Endodermal cell (in vitro differentiated cells): ENCODE results near the gene DNAJC8. TPM values are rescaled to one million over a fixed set of nuclear protein-coding genes. Genes with fewer than 3 reads are reported as not detected.

Experiments
- DNase-seq: peaks from one replicate; pipeline ENCODE4 v3.0.0-alpha.2; 2017
- H3K27ac ChIP-seq: 2 replicates; pipeline ENCODE4 v1.5.1; 2013; ENCODE audit warnings: mild to moderate bottlenecking, low read depth, low read length, moderate library complexity
- H3K27me3 ChIP-seq: 2 replicates; pipeline ENCODE4 v1.6.1; 2013; ENCODE audit warnings: mild to moderate bottlenecking, low read length, moderate library complexity; ENCODE audit not compliant: insufficient read depth, control insufficient read depth, poor library complexity, severe bottlenecking
- H3K36me3 ChIP-seq: 2 replicates; pipeline ENCODE4 v1.7.0; 2013; ENCODE audit warnings: mild to moderate bottlenecking, low read length, moderate library complexity; ENCODE audit not compliant: control insufficient read depth, insufficient read depth
- H3K4me1 ChIP-seq: one replicate; pipeline ENCODE4 v1.7.0; 2013; ENCODE audit warnings: low read length; ENCODE audit not compliant: control insufficient read depth, insufficient read depth
- H3K4me3 ChIP-seq: 2 replicates; pipeline ENCODE4 v1.5.1; 2013; ENCODE audit warnings: mild to moderate bottlenecking, low read length, moderate library complexity
- H3K9ac ChIP-seq: 2 replicates; pipeline ENCODE4 v1.6.1; 2013; ENCODE audit warnings: mild to moderate bottlenecking, low read length, moderate library complexity; ENCODE audit not compliant: poor library complexity, severe bottlenecking; ENCODE audit errors: extremely low read depth
- H3K9me3 ChIP-seq: 2 replicates; pipeline ENCODE4 v1.6.1; 2013; ENCODE audit warnings: mild to moderate bottlenecking, low read length, moderate library complexity; ENCODE audit not compliant: control insufficient read depth
- H3K27ac Mint-ChIP-seq: 2 replicates; pipeline ENCODE4 v1.8.0; 2020; ENCODE audit warnings: mixed read lengths
- H3K27me3 Mint-ChIP-seq: 2 replicates; pipeline ENCODE4 v1.8.0; 2021; ENCODE audit warnings: mild to moderate bottlenecking, mixed read lengths; ENCODE audit not compliant: insufficient read depth
- H3K36me3 Mint-ChIP-seq: 2 replicates; pipeline ENCODE4 v1.8.0; 2020; ENCODE audit warnings: low read depth, mixed read lengths
- H3K4me1 Mint-ChIP-seq: 2 replicates; pipeline ENCODE4 v1.8.0; 2020; ENCODE audit warnings: mixed read lengths
- H3K4me3 Mint-ChIP-seq: 2 replicates; pipeline ENCODE4 v1.8.0; 2020; ENCODE audit warnings: mild to moderate bottlenecking, moderate library complexity, mixed read lengths
- H3K9me3 Mint-ChIP-seq: 2 replicates; pipeline ENCODE4 v1.8.0; 2020; ENCODE audit warnings: mild to moderate bottlenecking, mixed read lengths
- WGBS, 2 experiments: methylation state at CpG; one replicate each; pipeline versions ENCODE4 v1.1.5 to v1.1.7; 2013; ENCODE audit warnings: missing lambda C conversion rate in 2 of 2, mixed read lengths in 1 of 2; ENCODE audit not compliant: insufficient coverage in 1 of 2, insufficient read length in 1 of 2; 5-methylcytosine and 5-hydroxymethylcytosine counted together
- total RNA-seq, 2 donors: library from RNA; stranded (reverse); fragmentation: NEBNext Ultra II Directional in 1 of 2; extraction: Animal tissue kit (Norgen Biotek cat#: 25700) in 1 of 2; gene quantifications; 2 replicates in 1 of 2; 3 replicates in 1 of 2; pipeline ENCODE4 v1.2.1, GENCODE V29; 2021
- TF ChIP-seq, protein P1 (sequence below): fragments of 200-600 bp; sonication (generic); conservative IDR thresholded peaks from 2 replicates; pipeline ENCODE4 v1.5.0; 2021; ENCODE audit warnings: antibody characterized with exemption, mild to moderate bottlenecking

DNAJC8 gene
- total RNA-seq, 2 donors from 2014 or later = 122 to 144 TPM

DNA sequence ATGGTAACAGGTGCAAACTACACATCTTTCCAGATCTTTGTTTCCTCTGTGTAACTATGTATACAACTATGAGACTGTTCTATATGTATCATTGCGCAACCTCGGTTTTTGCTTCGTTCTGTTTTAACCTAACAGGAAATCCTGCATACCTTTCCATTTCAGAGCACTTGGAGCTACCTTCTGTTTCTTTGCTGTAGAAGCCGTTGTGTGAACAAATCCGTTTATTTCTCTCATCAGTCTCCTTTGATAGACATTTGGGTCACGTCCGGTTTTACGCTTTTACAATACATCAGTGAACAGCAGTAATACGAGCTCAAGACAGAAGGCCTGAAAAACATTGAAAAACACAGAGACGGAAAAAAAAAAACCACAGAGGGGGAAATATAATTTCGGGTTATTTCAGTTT, 13.6 kb upstream of the DNAJC8 start:
- peak overlapping the region; percentile 53 for H3K9ac ChIP-seq
- Mint-ChIP-seq H3K27ac (peak overlapping the region; percentile 98), H3K27me3 (no peaks in the 10 kb centered on the region), H3K4me1 (peaks cover 18% of the 10 kb centered on the region), H3K36me3 (peaks cover 2% of the 10 kb centered on the region), H3K4me3 (peak overlapping the region; percentile 86), H3K9me3 (no peaks in the 10 kb centered on the region)
- H3K27me3 ChIP-seq = no peaks in the 10 kb centered on the region
- no peak overlapping the region for H3K27ac ChIP-seq
- peaks cover 7% of the 10 kb centered on the region for H3K4me1 ChIP-seq
- DNase-seq = no peak
- TF ChIP-seq, protein P1, sequence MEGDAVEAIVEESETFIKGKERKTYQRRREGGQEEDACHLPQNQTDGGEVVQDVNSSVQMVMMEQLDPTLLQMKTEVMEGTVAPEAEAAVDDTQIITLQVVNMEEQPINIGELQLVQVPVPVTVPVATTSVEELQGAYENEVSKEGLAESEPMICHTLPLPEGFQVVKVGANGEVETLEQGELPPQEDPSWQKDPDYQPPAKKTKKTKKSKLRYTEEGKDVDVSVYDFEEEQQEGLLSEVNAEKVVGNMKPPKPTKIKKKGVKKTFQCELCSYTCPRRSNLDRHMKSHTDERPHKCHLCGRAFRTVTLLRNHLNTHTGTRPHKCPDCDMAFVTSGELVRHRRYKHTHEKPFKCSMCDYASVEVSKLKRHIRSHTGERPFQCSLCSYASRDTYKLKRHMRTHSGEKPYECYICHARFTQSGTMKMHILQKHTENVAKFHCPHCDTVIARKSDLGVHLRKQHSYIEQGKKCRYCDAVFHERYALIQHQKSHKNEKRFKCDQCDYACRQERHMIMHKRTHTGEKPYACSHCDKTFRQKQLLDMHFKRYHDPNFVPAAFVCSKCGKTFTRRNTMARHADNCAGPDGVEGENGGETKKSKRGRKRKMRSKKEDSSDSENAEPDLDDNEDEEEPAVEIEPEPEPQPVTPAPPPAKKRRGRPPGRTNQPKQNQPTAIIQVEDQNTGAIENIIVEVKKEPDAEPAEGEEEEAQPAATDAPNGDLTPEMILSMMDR = no peak
- no peaks in the 10 kb centered on the region for H3K9me3 ChIP-seq
- H3K4me3 ChIP-seq = peak overlapping the region; percentile 89
- 68 to 80% methylated on average over 10 of the region's 11 CpGs for WGBS, 2 experiments
- no peaks in the 10 kb centered on the region for H3K36me3 ChIP-seq

DNA sequence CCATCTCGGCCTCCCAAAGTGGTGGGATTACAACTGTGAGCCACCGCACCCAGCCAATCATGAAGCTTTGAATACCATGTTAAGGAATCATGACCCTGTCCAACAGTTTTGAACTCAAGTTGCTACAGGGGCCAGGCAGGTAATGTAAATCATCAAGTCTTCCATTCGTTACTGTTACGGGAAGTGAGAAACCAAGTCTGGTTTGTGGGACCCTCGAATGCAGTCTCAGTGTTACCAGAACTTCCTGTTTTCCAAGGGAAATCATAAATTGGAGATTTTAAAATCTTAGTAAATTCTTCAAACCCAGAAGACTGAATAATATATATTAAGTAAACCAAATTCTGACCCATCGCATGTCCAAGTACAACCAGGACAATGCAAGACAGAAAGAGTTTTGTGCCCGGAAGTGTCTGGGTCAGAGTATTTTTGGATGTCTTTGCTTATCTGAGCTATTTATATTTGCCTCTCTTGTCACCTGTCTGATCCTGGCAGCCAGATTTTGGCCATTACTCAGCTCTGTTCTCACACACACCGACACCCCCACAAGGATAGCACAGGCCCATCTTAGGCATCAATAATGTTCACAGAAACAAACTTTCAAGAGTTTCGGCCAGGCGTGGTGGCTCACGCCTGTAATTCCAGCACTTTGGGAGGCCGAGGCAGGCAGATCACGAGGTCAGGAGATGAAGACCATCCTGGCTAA, 11.9 kb upstream of the DNAJC8 start:
- H3K27ac Mint-ChIP-seq = no peak overlapping the region
- no peak overlapping the region for H3K27ac ChIP-seq
- no peak overlapping the region for H3K9ac ChIP-seq
- peaks cover 5% of the 10 kb centered on the region for H3K36me3 Mint-ChIP-seq
- no peak for DNase-seq
- TF ChIP-seq, protein P1 = no peak
- H3K9me3 ChIP-seq = no peaks in the 10 kb centered on the region
- no peaks in the 10 kb centered on the region for H3K9me3 Mint-ChIP-seq
- WGBS, 2 experiments = 94 to 96% methylated on average over 9 to 13 of the region's 13 CpGs
- H3K4me1 Mint-ChIP-seq = peaks cover 18% of the 10 kb centered on the region
- H3K27me3 Mint-ChIP-seq = no peaks in the 10 kb centered on the region
- H3K27me3 ChIP-seq = no peaks in the 10 kb centered on the region
- H3K36me3 ChIP-seq = no peaks in the 10 kb centered on the region
- H3K4me1 ChIP-seq = peaks cover 7% of the 10 kb centered on the region
- no peak overlapping the region for H3K4me3 ChIP-seq
- no peak overlapping the region for H3K4me3 Mint-ChIP-seq

DNA sequence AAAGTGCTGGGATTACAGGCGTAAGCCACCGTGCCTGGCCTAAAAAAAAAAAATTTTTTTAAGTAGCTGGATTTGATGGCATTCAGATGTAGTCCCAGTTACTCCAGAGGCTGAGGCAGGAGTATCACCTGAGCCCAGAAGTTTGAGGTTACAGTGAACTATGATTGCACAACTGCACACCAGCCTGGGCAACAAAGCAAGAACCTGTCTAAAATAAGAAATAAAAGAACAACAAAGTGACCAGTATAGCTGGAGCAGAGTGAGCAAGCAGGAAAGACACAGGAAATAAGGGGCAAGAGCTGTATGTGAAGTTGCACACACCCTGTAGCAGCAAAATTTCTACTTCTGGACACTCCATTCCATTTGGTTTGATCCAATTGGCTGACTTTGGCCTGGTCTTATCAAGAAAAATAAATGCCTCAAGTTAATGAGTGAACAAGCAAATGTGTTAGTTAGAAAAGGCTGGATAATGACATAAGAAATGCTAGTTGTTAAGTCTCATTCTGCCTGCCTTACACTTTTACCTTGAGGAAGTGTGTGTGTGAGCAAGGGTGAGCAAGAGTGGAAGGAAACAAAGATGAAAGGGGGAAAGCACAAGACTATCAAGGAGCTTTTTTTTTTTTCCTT, 11.0 kb upstream of the DNAJC8 start:
- Histone ChIP-seq H3K4me3 (no peak overlapping the region), H3K9me3 (no peaks in the 10 kb centered on the region), H3K4me1 (peaks cover 3% of the 10 kb centered on the region), H3K36me3 (no peaks in the 10 kb centered on the region), H3K27ac (no peak overlapping the region), H3K9ac (no peak overlapping the region), H3K27me3 (no peaks in the 10 kb centered on the region)
- Mint-ChIP-seq H3K4me3 (no peak overlapping the region), H3K27ac (no peak overlapping the region), H3K4me1 (peaks cover 19% of the 10 kb centered on the region), H3K27me3 (no peaks in the 10 kb centered on the region), H3K36me3 (peaks cover 5% of the 10 kb centered on the region), H3K9me3 (no peaks in the 10 kb centered on the region)
- 80 to 96% methylated on average over 2 of the region's 2 CpGs for WGBS, 2 experiments
- TF ChIP-seq, protein P1 = no peak
- DNase-seq = no peak
